GM12878 (cell line): ENCODE results near the gene RO60. TPM values are rescaled to one million over a fixed set of nuclear protein-coding genes. Genes with fewer than 3 reads are reported as not detected.
A peak's percentile ranks its signal among the peaks of the same experiment; 100 is the strongest.

Experiments used
- ATAC-seq: fragments of 200-7000 bp; cut with Tn5 transposase; 3 replicates; pipeline ENCODE4 v1.9.1; 2020; ENCODE audit warnings: mild to moderate bottlenecking, moderate library complexity
- BruUV-seq: library from RNA; stranded (reverse); fragments of 400-500 nt; replicated peaks from 2 replicates; lab custom pipeline; 2021; lab: Mats Ljungman, UMichigan
- CTCF ChIA-PET: fragments of 300-600 bp; sonication (Branson Sonifier 250); formaldehyde crosslinking; extraction: SDS; loops from one replicate; lab custom pipeline; 2021; ENCODE audit warnings: inconsistent platforms; lab: Yijun Ruan, JAX
- POLR2A ChIA-PET: fragments of 350-600 bp; formaldehyde crosslinking; extraction: SDS; loops from one replicate; lab custom pipeline; 2021; ENCODE audit warnings: inconsistent platforms; lab: Charles Lee
- RAD21 ChIA-PET: fragments of 300-600 bp; sonication (Branson Sonifier 250); formaldehyde crosslinking; loops from one replicate; lab custom pipeline; 2023; ENCODE audit warnings: antibody characterized with exemption; ENCODE audit not compliant: unreplicated experiment; lab: Charles Lee
- SMC1A ChIA-PET: fragments of 300-600 bp; sonication (Branson Sonifier 250); formaldehyde crosslinking; loops from one replicate; lab custom pipeline; 2023; ENCODE audit not compliant: unreplicated experiment, uncharacterized antibody; lab: Charles Lee
- DNase-seq: peaks from one replicate; pipeline ENCODE4 v3.0.0-alpha.2; 2011; ENCODE audit warnings: low read depth, low spot score
- FAIRE-seq: peaks from 3 replicates; lab custom pipeline; 2011; peaks lifted over from hg19 to GRCh38; lab: Jason Lieb, UNC
- H2AFZ ChIP-seq: 2 replicates; pipeline ENCODE4 v1.6.0; 2011; ENCODE audit warnings: low read depth, low read length, control low read depth; ENCODE audit not compliant: control insufficient read depth
- H3K27ac ChIP-seq: 2 replicates; pipeline ENCODE4 v1.5.1; 2011; ENCODE audit warnings: control low read depth; ENCODE audit not compliant: control insufficient read depth, insufficient read depth
- H3K27me3 ChIP-seq, 2 experiments: replicated peaks in 1 of 2; 2 replicates each; pipeline versions ENCODE4 v1.6.0 to v1.6.1; 2011; ENCODE audit warnings: low read length in 1 of 2; ENCODE audit not compliant: control insufficient read depth in 2 of 2, insufficient read depth in 2 of 2
- H3K36me3 ChIP-seq, 2 experiments: 2 replicates each; pipeline ENCODE4 v1.5.1; 2011; ENCODE audit warnings: low read length in 1 of 2; ENCODE audit not compliant: control insufficient read depth in 2 of 2, insufficient read depth in 2 of 2
- H3K4me1 ChIP-seq: 2 replicates; pipeline ENCODE4 v1.6.1; 2011; ENCODE audit warnings: mild to moderate bottlenecking, low read length, moderate library complexity, mixed read lengths; ENCODE audit not compliant: control insufficient read depth, insufficient read depth
- H3K4me2 ChIP-seq: 2 replicates; pipeline ENCODE4 v1.6.0; 2011; ENCODE audit warnings: control low read depth; ENCODE audit not compliant: control insufficient read depth, insufficient read depth
- H3K4me3 ChIP-seq: fragments of 200-600 bp; sonication (generic); 2 replicates; pipeline ENCODE4 v1.5.1; 2016
- H3K79me2 ChIP-seq: 2 replicates; pipeline ENCODE4 v1.6.0; 2011; ENCODE audit warnings: low read length; ENCODE audit not compliant: control insufficient read depth, insufficient read depth
- H3K9ac ChIP-seq: 2 replicates; pipeline ENCODE4 v1.8.0; 2011; ENCODE audit warnings: low read length, control low read depth, mixed read lengths; ENCODE audit not compliant: control insufficient read depth, insufficient read depth
- H3K9me3 ChIP-seq: replicated peaks from 3 replicates; pipeline ENCODE4 v1.5.1; 2011; ENCODE audit warnings: mild to moderate bottlenecking, low read length; ENCODE audit not compliant: control insufficient read depth, insufficient read depth
- H4K20me1 ChIP-seq: 2 replicates; pipeline ENCODE4 v1.6.0; 2011; ENCODE audit not compliant: control insufficient read depth, insufficient read depth
- BRCA1 ChIP-seq: IDR thresholded peaks from 2 replicates; pipeline ENCODE4 v1.6.1; 2011; ENCODE audit warnings: low read depth, low read length, improper control_type of control experiment
- CREB1 ChIP-seq: IDR thresholded peaks from 2 replicates; pipeline ENCODE4 v1.6.1; 2012; ENCODE audit warnings: low read depth, mild to moderate bottlenecking, inconsistent platforms
- NFYA ChIP-seq: IDR thresholded peaks from 2 replicates; pipeline ENCODE4 v1.6.1; 2011; ENCODE audit warnings: low read depth, mild to moderate bottlenecking, low read length, improper control_type of control experiment, borderline replicate concordance
- NKRF ChIP-seq: fragments of 450-650 bp; conservative IDR thresholded peaks from 2 replicates; pipeline ENCODE4 v1.6.1; 2017; ENCODE audit warnings: mild to moderate bottlenecking, moderate library complexity
- NR2C1 ChIP-seq: fragments of 450-650 bp; IDR thresholded peaks from 2 replicates; pipeline ENCODE4 v1.6.1; 2017; ENCODE audit warnings: antibody characterized with exemption, mild to moderate bottlenecking, moderate library complexity
- NRF1 ChIP-seq: conservative IDR thresholded peaks from 2 replicates; pipeline ENCODE4 v1.6.1; 2011; ENCODE audit warnings: mild to moderate bottlenecking, low read depth, low read length, improper control_type of control experiment
- ZBED1 ChIP-seq: IDR thresholded peaks from 2 replicates; pipeline ENCODE4 v1.6.1; 2016; ENCODE audit warnings: borderline replicate concordance
- ZBTB40 ChIP-seq: fragments of 450-650 bp; IDR thresholded peaks from 2 replicates; pipeline ENCODE4 v1.6.1; 2016; ENCODE audit warnings: mild to moderate bottlenecking, moderate library complexity, borderline replicate concordance
- ZNF592 ChIP-seq: fragments of 450-650 bp; IDR thresholded peaks from 2 replicates; pipeline ENCODE4 v1.6.1; 2017; ENCODE audit warnings: mild to moderate bottlenecking, moderate library complexity
- WGBS: methylation state at CpG from one replicate; pipeline ENCODE4 v1.1.6; 2016; ENCODE audit warnings: low lambda C conversion rate; ENCODE audit not compliant: insufficient replicate concordance, insufficient coverage; ENCODE audit errors: missing lambda C conversion rate; 5-methylcytosine and 5-hydroxymethylcytosine counted together
- in situ Hi-C: fragments of 300-500 bp; cut with MboI; formaldehyde crosslinking; loops from 9 replicates; pipeline ENCODE4 v1.14.3; 2018; ENCODE audit warnings: mixed read lengths
- intact Hi-C: fragments of 100-400 bp; cut with micrococcal nuclease; formaldehyde crosslinking; loops from one replicate; pipeline ENCODE4 v1.14.2; 2022; ENCODE audit not compliant: unreplicated experiment
- polyA plus RNA-seq, 11 experiments: library from polyadenylated mRNA; depleted of rRNA in 4 of 11; unstranded in 6 of 11; stranded (reverse) in 5 of 11; fragments of >200 nt; fragmentation: Nextera tagmentation in 4 of 11; fragmentation: Illumina TruSeq in 1 of 11; extraction: Ambion mirVana in 4 of 11; extraction: Trizol in 1 of 11; gene quantifications; 1 replicate in 1 of 11; 2 replicates in 10 of 11; pipeline versions ENCODE4 v1.2.1 to v1.2.3, GENCODE V29; 2011 to 2016; ENCODE audit warnings: inconsistent platforms in 2 of 11, missing spikeins in 2 of 11, low read depth in 1 of 11
- total RNA-seq, 4 experiments: library from RNA; depleted of rRNA in 3 of 4; stranded (reverse); fragments of >200 nt in 3 of 4; fragmentation: Illumina TruSeq in 1 of 4; extraction: Trizol in 1 of 4; gene quantifications; 2 replicates each; pipeline versions ENCODE4 v1.2.1 to v1.2.3, GENCODE V29; 2013 to 2021

Gene RO60
- total and polyA plus RNA-seq, 10 of the 15 experiments (the other 5 are each of a cell fraction or from before 2014, with no cell fraction given): 21.1 to 143 (median 83.1) TPM

GRCh38 chr1:193040011-193040410, 19.4 kb upstream of the RO60 start (continued):
- no peak for TF ChIP-seq ZNF592

GRCh38 chr1:193042766-193043691, 16.4 kb upstream of the RO60 start:
- peak; percentile 32 for ATAC-seq
- Histone ChIP-seq H2AFZ (no peak overlapping the region), H3K27me3 (no peaks in the 10 kb centered on the region), H3K4me3 (no peak overlapping the region), H3K9me3 (no peaks in the 10 kb centered on the region; the same call in 2 of the 3 replicates), H3K36me3 (peaks cover 3 to 11% of the 10 kb centered on the region in 2 experiments; a peak in 3 of 4 replicates), H3K79me2 (peaks cover 4% of the 10 kb centered on the region), H3K4me1 (no peaks in the 10 kb centered on the region), H3K9ac (no peak overlapping the region), H3K4me2 (no peak overlapping the region), H3K27ac (no peak overlapping the region), H4K20me1 (no peaks in the 10 kb centered on the region)
- TSS peak; percentile 26 for BruUV-seq
- intact Hi-C loops (no loop called here), in situ Hi-C loops (no loop called here)
- FAIRE-seq: no peak
- SMC1A ChIA-PET: interaction anchor here (0.9 kb wide), 1 partner anchor 12 kb away, joined by 3 read pairs; no protein-coding TSS in a partner anchor
- DNase-seq: no peak
- RAD21 ChIA-PET: no interaction called here
- CTCF ChIA-PET: interaction anchor here (0.9 to 1.0 kb wide), 2 partner anchors 22 to 236 kb away, joined by 3 read pairs; no protein-coding TSS in a partner anchor
- WGBS: 100% methylated on average over 1 of the region's 1 CpG
- POLR2A ChIA-PET: no interaction called here
- no peak for TF ChIP-seq ZBED1
- TF ChIP-seq NKRF: no peak
- no peak for TF ChIP-seq CREB1
- TF ChIP-seq BRCA1: no peak
- no peak for TF ChIP-seq NFYA
- TF ChIP-seq NR2C1: no peak
- no peak for TF ChIP-seq ZBTB40
- no peak for TF ChIP-seq NRF1
